Mesendoderm (in vitro differentiated cells): ENCODE results near the gene CHD2.

Experiments used
- DNase-seq: peaks from one replicate; pipeline ENCODE4 v3.0.0; 2013
- H2AK5ac ChIP-seq: 2 replicates; pipeline ENCODE4 v1.6.1; 2013; ENCODE audit warnings: low read length, inconsistent platforms
- H2BK120ac ChIP-seq: 2 replicates; pipeline ENCODE4 v1.6.1; 2013; ENCODE audit warnings: low read depth, mild to moderate bottlenecking, low read length, moderate library complexity, mixed read lengths
- H2BK15ac ChIP-seq: replicated peaks from 2 replicates; pipeline ENCODE4 v1.6.1; 2013; ENCODE audit warnings: low read depth, mild to moderate bottlenecking, moderate library complexity
- H2BK5ac ChIP-seq: 2 replicates; pipeline ENCODE4 v1.6.1; 2013; ENCODE audit warnings: low read length, inconsistent platforms
- H3K18ac ChIP-seq: 2 replicates; pipeline ENCODE4 v1.6.1; 2013; ENCODE audit warnings: mild to moderate bottlenecking, low read length, mixed read lengths
- H3K23ac ChIP-seq: one replicate; pipeline ENCODE4 v1.6.1; 2013; ENCODE audit warnings: low read length
- H3K27ac ChIP-seq: 2 replicates; pipeline ENCODE4 v1.5.1; 2013; ENCODE audit warnings: low read depth, mild to moderate bottlenecking, inconsistent platforms, low read length, moderate library complexity
- H3K27me3 ChIP-seq: 2 replicates; pipeline ENCODE4 v1.6.1; 2013; ENCODE audit warnings: low read length, control low read depth, mild to moderate bottlenecking, inconsistent platforms; ENCODE audit not compliant: insufficient read depth, poor library complexity
- H3K36me3 ChIP-seq: 2 replicates; pipeline ENCODE4 v1.6.1; 2013; ENCODE audit warnings: low read length, inconsistent platforms; ENCODE audit not compliant: control insufficient read depth, insufficient read depth
- H3K4ac ChIP-seq: one replicate; pipeline ENCODE4 v1.6.1; 2013; ENCODE audit warnings: low read depth, mild to moderate bottlenecking, low read length, moderate library complexity
- H3K4me1 ChIP-seq: 2 replicates; pipeline ENCODE4 v1.6.1; 2013; ENCODE audit warnings: low read depth, low read length, inconsistent platforms; ENCODE audit not compliant: control insufficient read depth
- H3K4me2 ChIP-seq: 2 replicates; pipeline ENCODE4 v1.6.1; 2013; ENCODE audit warnings: low read length
- H3K4me3 ChIP-seq: 2 replicates; pipeline ENCODE4 v1.5.1; 2013; ENCODE audit warnings: mild to moderate bottlenecking, low read length
- H3K56ac ChIP-seq: one replicate; pipeline ENCODE4 v1.6.1; 2013; ENCODE audit warnings: low read length
- H3K79me1 ChIP-seq: 2 replicates; pipeline ENCODE4 v1.6.1; 2013; ENCODE audit warnings: low read length, inconsistent platforms
- H3K79me2 ChIP-seq: 2 replicates; pipeline ENCODE4 v1.6.1; 2013; ENCODE audit warnings: mild to moderate bottlenecking, low read length; ENCODE audit not compliant: control insufficient read depth, insufficient read depth
- H3K9ac ChIP-seq: 2 replicates; pipeline ENCODE4 v1.6.1; 2013; ENCODE audit warnings: low read length, inconsistent platforms
- H4K5ac ChIP-seq: one replicate; pipeline ENCODE4 v1.6.1; 2013; ENCODE audit warnings: low read length
- H4K8ac ChIP-seq: one replicate; pipeline ENCODE4 v1.6.1; 2013; ENCODE audit warnings: low read depth, mild to moderate bottlenecking, control low read depth, low read length, moderate library complexity
- WGBS: extraction: QIAGEN DNeasy Blood & Tissue Kit; methylation state at CpG from one replicate; pipeline ENCODE4 v1.1.7; 2013; ENCODE audit warnings: low lambda C conversion rate, missing lambda C conversion rate; ENCODE audit not compliant: insufficient coverage; ENCODE audit errors: extremely low coverage; 5-methylcytosine and 5-hydroxymethylcytosine counted together

The CHD2 gene

GRCh38 chr15:92904722-92905571, 4.8 kb downstream of the CHD2 start:
- Histone ChIP-seq H3K36me3 (no peaks in the 10 kb centered on the region), H3K79me2 (peaks cover 76% of the 10 kb centered on the region), H3K4me1 (peaks cover 10% of the 10 kb centered on the region), H3K27ac (peak overlapping the region; percentile 78), H3K56ac (peak overlapping the region; percentile 80), H3K4ac (no peak overlapping the region), H3K18ac (peak overlapping the region; percentile 62), H3K9ac (peak overlapping the region; percentile 83), H2BK15ac (no peak overlapping the region), H4K8ac (no peak overlapping the region), H2BK5ac (no peak overlapping the region), H2BK120ac (no peak overlapping the region), H2AK5ac (no peak overlapping the region), H3K4me3 (peak overlapping the region; percentile 54), H4K5ac (no peak overlapping the region), H3K27me3 (no peaks in the 10 kb centered on the region), H3K79me1 (peaks cover 2% of the 10 kb centered on the region), H3K4me2 (peak overlapping the region; percentile 80), H3K23ac (no peak overlapping the region)
- DNase-seq = no peak
- WGBS = no CpG with 5 or more reads among the region's 16 CpGs

GRCh38 chr15:92906020-92906419, 5.9 kb downstream of the CHD2 start:
- peaks cover 80% of the 10 kb centered on the region for H3K79me2 ChIP-seq
- no peak overlapping the region for H4K8ac ChIP-seq
- H3K23ac ChIP-seq = no peak overlapping the region
- H3K4me2 ChIP-seq = no peak overlapping the region
- no peak overlapping the region for H2AK5ac ChIP-seq
- H2BK15ac ChIP-seq = no peak overlapping the region
- peaks cover 4% of the 10 kb centered on the region for H3K79me1 ChIP-seq
- no peaks in the 10 kb centered on the region for H3K36me3 ChIP-seq
- no peak overlapping the region for H3K9ac ChIP-seq
- no peak overlapping the region for H2BK120ac ChIP-seq
- no peaks in the 10 kb centered on the region for H3K27me3 ChIP-seq
- H3K4me1 ChIP-seq = peaks cover 12% of the 10 kb centered on the region
- no peak overlapping the region for H2BK5ac ChIP-seq
- H3K4me3 ChIP-seq = no peak overlapping the region
- H3K18ac ChIP-seq = no peak overlapping the region
- WGBS = no CpG with 5 or more reads among the region's 3 CpGs
- no peak overlapping the region for H3K4ac ChIP-seq
- DNase-seq = no peak
- H4K5ac ChIP-seq = no peak overlapping the region
- H3K56ac ChIP-seq = no peak overlapping the region
- H3K27ac ChIP-seq = no peak overlapping the region

GRCh38 chr15:92906563-92907081, 6.5 kb downstream of the CHD2 start:
- H3K79me2 ChIP-seq = peaks cover 80% of the 10 kb centered on the region
- no CpG with 5 or more reads among the region's 1 CpG for WGBS
- no peaks in the 10 kb centered on the region for H3K36me3 ChIP-seq
- peaks cover 12% of the 10 kb centered on the region for H3K4me1 ChIP-seq
- peaks cover 4% of the 10 kb centered on the region for H3K79me1 ChIP-seq
- H3K23ac ChIP-seq = no peak overlapping the region
- no peak overlapping the region for H3K4me3 ChIP-seq
- no peak overlapping the region for H2BK15ac ChIP-seq
- H2BK120ac ChIP-seq = no peak overlapping the region
- no peak for DNase-seq
- H3K27me3 ChIP-seq = no peaks in the 10 kb centered on the region
- H3K27ac ChIP-seq = no peak overlapping the region
- no peak overlapping the region for H3K56ac ChIP-seq
- no peak overlapping the region for H2BK5ac ChIP-seq
- no peak overlapping the region for H3K4ac ChIP-seq
- peak overlapping the region; percentile 38 for H3K9ac ChIP-seq
- no peak overlapping the region for H3K4me2 ChIP-seq
- H4K8ac ChIP-seq = no peak overlapping the region
- no peak overlapping the region for H3K18ac ChIP-seq
- no peak overlapping the region for H4K5ac ChIP-seq
- H2AK5ac ChIP-seq = no peak overlapping the region

GRCh38 chr15:92907229-92907628, 7.1 kb downstream of the CHD2 start:
- Histone ChIP-seq H3K4ac (no peak overlapping the region), H3K4me1 (peaks cover 12% of the 10 kb centered on the region), H3K79me2 (peaks cover 85% of the 10 kb centered on the region), H2BK15ac (no peak overlapping the region), H3K36me3 (no peaks in the 10 kb centered on the region), H3K4me2 (no peak overlapping the region), H2BK120ac (no peak overlapping the region), H3K27ac (no peak overlapping the region), H4K5ac (no peak overlapping the region), H3K18ac (no peak overlapping the region), H4K8ac (no peak overlapping the region), H3K9ac (peak overlapping the region; percentile 36), H2BK5ac (no peak overlapping the region), H3K4me3 (no peak overlapping the region), H3K79me1 (peaks cover 7% of the 10 kb centered on the region), H2AK5ac (no peak overlapping the region), H3K23ac (no peak overlapping the region), H3K56ac (peak overlapping the region; percentile 19), H3K27me3 (no peaks in the 10 kb centered on the region)
- WGBS = no CpG with 5 or more reads among the region's 1 CpG
- DNase-seq = no peak

GRCh38 chr15:92907896-92908712, 8.0 kb downstream of the CHD2 start:
- H3K4me1 ChIP-seq = peaks cover 14% of the 10 kb centered on the region
- no peak overlapping the region for H3K27ac ChIP-seq
- H3K18ac ChIP-seq = peak overlapping the region; percentile 51
- no peak overlapping the region for H4K5ac ChIP-seq
- no peak for DNase-seq
- peaks cover 9% of the 10 kb centered on the region for H3K79me1 ChIP-seq
- no peak overlapping the region for H3K23ac ChIP-seq
- H3K36me3 ChIP-seq = no peaks in the 10 kb centered on the region
- H4K8ac ChIP-seq = no peak overlapping the region
- no peak overlapping the region for H2BK5ac ChIP-seq
- no peak overlapping the region for H2BK120ac ChIP-seq
- H3K79me2 ChIP-seq = peaks cover 86% of the 10 kb centered on the region
- H3K4me3 ChIP-seq = no peak overlapping the region
- H3K56ac ChIP-seq = no peak overlapping the region
- H3K27me3 ChIP-seq = no peaks in the 10 kb centered on the region
- WGBS = no CpG with 5 or more reads among the region's 5 CpGs
- peak overlapping the region; percentile 46 for H3K9ac ChIP-seq
- no peak overlapping the region for H3K4me2 ChIP-seq
- H2AK5ac ChIP-seq = no peak overlapping the region
- no peak overlapping the region for H2BK15ac ChIP-seq
- no peak overlapping the region for H3K4ac ChIP-seq
